KBM-7 (cell line): ENCODE results near the gene PDE8B.
"Not testable (repeated sequence)": the region's sequence is repeated elsewhere in the genome, so short reads cannot be mapped to it uniquely, and the experiment has no call there.

Source experiments
- DNase-seq: peaks from one replicate; pipeline ENCODE4 v3.0.0-alpha.2; 2015
- in situ Hi-C: fragments of 300-500 bp; cut with MboI; formaldehyde crosslinking; loops from 2 replicates; pipeline ENCODE4 v1.14.3; 2020; ENCODE audit warnings: low sequenced_read_pairs, low pct_unique_long_range_greater_than_20kb, mixed read lengths

Gene PDE8B

GRCh38 chr5:77376609-77377300 is 166.3 kb downstream of the PDE8B start:
- DNase-seq = no peak
- in situ Hi-C loops = no loop called here

DNA sequence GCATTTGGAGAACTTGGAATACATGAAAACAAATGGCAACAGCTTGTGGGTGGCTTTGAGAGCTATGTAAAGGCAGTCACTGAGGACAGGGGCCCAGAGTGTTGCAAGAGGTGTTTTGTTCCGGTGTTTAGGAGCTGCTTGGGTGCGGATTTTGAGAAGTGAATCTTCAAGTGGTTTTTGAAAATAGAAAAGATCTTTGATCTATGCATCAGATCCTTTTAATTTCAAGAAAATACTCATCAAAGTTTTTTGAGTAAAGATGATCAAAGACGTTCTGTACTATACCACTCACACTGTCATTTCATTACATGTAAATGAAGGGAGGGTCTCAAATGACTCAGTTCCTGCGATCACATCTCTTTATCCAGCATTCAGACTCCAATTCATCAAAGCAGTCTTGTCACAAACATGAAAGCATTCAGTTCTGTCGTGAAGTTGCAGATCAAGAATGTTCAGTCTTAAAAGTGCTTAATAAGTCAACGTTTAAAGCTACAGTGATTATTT is 169.1 kb downstream of the PDE8B start:
- in situ Hi-C loops = no loop called here
- no peak for DNase-seq

GRCh38 chr5:77380636-77381035 is 170.2 kb downstream of the PDE8B start:
- in situ Hi-C loops = no loop called here
- no peak for DNase-seq

- in situ Hi-C loops, DNase-seq: not testable (repeated sequence)
These were observed 172.9 kb downstream of the PDE8B start for GRCh38 chr5:77383336-77383735.

- DNase-seq, in situ Hi-C loops: not testable (repeated sequence)
These were observed 175.9 kb downstream of the PDE8B start for GRCh38 chr5:77386340-77386739.

DNA sequence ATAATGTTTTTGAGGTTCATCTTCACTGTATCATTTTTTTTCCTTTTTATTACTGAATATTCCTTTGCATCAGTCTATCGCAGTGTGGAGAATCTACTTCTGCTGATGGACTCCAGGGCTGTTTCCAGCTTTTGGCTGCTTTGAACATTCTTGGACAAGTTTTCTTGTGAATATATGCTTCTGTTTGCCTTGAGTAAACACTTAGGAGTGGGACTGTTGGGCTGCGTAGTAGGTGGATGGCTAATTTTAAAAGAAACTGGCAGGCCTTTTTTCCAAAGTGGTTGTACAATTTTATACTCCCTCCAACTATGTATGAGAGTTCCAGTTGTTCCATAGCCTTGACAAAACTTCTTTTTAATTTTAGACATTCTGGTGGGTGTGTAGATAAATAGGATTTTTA is 179.3 kb downstream of the PDE8B start:
- in situ Hi-C loops = no loop called here

DNA sequence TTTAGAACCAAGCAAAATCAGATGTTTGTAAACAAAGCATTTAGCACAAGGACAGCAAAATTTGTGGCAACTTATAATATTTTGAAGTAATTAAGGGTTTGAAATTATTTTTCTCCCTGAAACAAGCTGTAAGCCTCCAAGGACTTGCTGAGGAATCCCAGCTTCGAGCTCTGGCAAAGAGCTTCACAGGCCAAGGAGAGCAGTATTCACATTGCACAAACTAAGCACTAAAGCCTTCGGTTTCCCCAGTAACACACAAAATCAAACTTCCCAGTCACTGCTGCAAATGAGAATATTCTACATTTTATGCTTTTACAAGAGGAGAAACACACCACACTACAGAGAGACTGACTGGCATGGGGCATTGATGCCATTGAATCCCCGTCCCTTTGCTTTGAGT is 179.7 kb downstream of the PDE8B start:
- in situ Hi-C loops = no loop called here
- DNase-seq = no peak

More for the DNA sequence above, 179.3 kb downstream of the PDE8B start:
- no peak for DNase-seq

DNA sequence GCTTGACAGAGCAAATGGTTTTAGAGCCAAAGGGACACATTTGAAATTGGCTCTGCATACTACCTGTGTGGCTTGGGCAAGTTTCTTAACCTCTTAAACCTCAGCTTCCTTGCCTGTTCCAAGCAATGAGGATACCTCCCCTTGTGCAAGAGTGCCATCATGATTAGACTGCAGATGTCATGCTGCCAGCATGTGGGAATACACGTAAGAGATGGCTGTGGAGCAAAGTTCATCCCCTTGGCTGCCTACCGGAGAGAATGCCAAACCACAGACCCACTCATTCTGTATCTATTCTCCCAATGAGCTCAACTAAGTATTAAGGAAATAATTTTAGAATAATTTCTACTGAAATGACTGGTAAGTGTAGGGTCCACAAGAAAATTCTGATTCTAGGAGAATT is 180.3 kb downstream of the PDE8B start:
- in situ Hi-C loops = no loop called here
- no peak for DNase-seq

GRCh38 chr5:77391240-77391765 is 180.8 kb downstream of the PDE8B start:
- in situ Hi-C loops = no loop called here
- no peak for DNase-seq

DNA sequence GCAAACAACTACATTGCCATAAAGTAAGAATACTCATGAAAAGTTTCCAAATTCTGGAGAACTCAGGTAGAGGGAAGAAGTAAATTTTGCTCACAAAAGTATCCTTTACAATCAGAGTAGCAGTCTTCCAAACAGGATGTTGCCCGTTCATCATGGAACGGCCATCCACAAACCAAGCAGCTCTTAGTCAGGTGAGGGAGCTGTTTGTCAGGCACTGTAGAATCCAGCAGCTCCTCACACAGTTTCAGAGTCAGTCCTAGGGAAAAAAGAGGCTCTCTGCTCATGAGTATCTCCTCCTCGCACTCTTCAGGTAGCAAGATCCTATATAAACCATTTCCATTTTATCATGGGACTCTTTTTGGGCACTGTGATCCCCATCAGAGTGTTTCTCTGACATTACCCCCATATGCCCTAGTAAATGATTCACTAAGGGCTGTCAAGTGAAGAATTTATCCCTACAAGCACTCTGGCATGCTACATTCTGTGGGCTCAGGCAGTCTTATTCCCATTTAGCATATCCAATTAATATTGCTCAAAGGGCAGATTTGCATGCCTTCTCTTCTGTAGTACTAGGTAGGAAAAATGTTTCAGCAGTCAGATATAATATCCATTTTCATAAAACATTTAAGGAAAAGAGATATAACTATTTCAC is 183.7 kb downstream of the PDE8B start:
- in situ Hi-C loops = no loop called here
- no peak for DNase-seq

- DNase-seq = no peak
- in situ Hi-C loops = no loop called here
These were observed 185.5 kb downstream of the PDE8B start for GRCh38 chr5:77396017-77396416.

DNA sequence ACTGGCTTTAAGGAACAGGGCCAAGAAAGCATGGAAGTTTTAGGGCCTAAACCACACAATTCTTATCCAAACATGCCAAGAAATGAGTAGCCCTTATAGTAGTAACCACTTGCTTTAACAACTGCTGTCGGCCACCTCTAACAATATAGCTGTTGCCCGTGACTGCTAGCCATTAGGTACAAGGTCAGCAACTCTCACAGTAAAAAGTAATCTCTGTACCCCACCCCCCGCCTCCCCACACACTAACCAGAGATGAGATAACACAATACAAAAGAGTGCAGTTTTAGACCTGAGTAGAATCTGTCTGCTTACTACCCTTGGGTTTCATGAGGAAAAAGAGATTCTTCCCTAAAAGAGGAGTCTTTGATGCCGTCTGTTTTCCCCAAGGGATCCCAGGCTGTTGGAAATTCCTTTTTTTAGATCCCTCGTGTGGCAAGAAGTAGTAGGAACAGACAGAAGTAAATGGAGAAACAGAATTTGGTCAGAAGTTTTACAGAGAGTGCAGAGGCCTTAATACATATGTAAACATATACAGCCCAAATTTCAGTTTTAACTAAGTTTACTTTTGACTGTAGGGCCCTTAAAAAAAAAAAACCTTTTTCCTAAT is 187.3 kb downstream of the PDE8B start:
- DNase-seq = no peak
- in situ Hi-C loops = no loop called here

DNA sequence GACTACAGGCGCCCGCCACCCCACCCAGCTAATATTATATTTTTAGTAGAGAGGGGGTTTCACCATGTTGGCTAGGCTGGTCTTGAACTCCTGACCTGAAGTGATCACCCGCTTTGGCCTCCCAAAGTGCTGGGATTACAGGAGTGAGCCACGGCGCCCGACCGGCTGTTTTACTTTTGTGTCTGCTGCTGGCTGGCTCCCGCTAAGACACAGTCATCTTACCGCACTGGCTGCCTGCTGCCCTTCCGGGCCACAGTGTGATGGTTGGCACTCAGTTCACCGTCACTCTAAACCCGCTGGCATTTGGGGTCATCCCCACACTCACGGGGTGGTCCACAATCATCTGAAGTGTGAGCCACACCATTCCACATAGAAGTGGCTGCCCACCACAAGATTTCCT is 188.0 kb downstream of the PDE8B start:
- no peak for DNase-seq
- in situ Hi-C loops = no loop called here

- DNase-seq = no peak
- in situ Hi-C loops = no loop called here
These were observed 188.4 kb downstream of the PDE8B start for GRCh38 chr5:77398896-77399295.

DNA sequence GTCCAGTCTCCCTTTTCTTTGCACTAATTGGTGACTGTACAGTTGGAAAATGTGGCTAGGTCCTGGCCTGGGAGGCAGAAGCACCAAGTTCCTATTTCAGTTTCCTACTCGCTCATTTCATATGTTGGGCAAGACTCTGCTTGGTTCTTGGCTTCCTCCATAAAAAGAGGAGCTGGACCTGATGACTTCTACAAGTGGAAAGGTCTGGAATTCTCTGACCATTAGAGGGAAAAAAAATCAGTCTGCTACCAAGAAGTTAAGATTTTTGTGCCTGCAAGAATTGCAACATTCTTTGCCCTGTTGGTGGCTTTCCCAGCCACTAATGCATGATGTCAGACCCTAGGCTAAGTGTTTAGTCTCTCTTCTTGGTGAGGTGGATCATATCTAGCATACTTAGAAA is 190.2 kb downstream of the PDE8B start:
- peak; percentile 15 for DNase-seq
- in situ Hi-C loops = no loop called here

- in situ Hi-C loops = no loop called here
- no peak for DNase-seq
These were observed 192.3 kb downstream of the PDE8B start for GRCh38 chr5:77402796-77403195.

- no peak for DNase-seq
- in situ Hi-C loops = no loop called here
These were observed 196.7 kb downstream of the PDE8B start for GRCh38 chr5:77407152-77407551.

DNA sequence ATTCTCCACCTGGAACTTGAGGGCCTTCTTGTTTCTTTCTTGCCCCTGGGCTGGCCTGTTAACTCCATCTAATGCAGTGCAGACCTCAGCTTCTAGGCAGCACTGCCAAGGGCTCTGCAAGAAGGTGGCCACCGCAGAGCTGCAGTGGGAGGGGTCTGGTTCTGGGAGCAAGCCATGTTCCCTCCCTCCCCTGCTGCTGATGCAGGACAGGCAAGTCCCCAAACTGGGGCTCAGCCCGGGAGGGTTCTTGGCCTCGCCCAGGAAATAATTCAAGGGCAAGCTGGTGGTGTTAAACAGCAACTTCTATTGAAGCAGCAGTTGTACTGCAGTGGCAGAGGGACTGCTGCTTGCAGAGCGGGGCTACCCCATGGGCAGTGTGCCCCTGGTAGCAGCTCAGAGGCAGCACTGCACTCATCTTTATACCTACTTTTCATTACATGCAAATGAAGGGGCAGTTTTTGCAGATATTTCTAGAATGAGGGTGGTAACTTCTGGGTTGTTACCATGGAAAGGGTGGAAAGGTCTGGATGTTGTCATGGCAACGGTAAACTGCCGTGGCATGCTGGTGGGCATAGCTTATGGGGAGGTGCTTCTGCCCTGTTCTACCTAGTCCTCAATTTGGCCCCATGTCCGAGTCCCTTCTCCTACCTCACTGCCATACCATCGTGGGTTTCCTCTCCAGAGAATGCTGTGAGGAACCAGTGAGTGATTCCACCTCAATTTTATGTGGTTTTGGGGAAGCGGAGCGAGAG is 199.6 kb downstream of the PDE8B start:
- in situ Hi-C loops = no loop called here
- DNase-seq = no peak

DNA sequence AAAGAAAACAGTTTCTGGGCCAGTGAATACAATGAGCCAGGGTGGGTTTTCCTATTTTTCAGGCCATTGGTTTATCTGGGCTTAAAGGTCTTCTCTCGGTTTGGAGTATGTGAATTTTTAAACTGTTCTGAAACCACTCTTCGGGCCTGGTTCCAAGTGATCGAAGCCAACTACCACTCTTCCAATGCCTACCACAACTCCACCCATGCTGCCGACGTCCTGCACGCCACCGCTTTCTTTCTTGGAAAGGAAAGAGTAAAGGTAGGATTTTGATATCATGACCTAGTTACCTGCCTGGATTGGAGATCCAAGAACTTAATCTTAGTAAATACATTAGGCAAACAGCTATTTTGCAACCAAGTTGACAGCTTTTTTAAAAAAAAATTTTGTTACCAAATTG is 202.6 kb downstream of the PDE8B start:
- in situ Hi-C loops = no loop called here
- DNase-seq = no peak

DNA sequence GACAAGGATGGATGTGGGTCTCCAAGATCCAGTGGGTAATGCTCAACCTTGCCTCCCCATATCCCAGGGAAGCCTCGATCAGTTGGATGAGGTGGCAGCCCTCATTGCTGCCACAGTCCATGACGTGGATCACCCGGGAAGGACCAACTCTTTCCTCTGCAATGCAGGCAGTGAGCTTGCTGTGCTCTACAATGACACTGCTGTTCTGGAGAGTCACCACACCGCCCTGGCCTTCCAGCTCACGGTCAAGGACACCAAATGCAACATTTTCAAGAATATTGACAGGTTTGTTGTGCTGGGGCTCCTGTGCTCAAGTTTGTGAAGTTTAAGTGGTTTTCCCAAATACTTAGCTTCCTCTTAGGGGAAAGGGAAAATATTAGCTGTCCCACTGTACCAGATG is 207.7 kb downstream of the PDE8B start:
- no peak for DNase-seq
- in situ Hi-C loops = no loop called here
